WTC11 (cell line): Measurements from ENCODE around the gene PNO1. TPM values are rescaled to one million over a fixed set of nuclear protein-coding genes. Genes with fewer than 3 reads are reported as not detected.

Source experiments
- ATAC-seq: fragments of 200-7000 bp; cut with Tn5 transposase; 2 replicates; pipeline ENCODE4 v1.10.0; 2021; ENCODE audit warnings: mild to moderate bottlenecking, moderate library complexity
- CTCF ChIA-PET: fragments of 300-600 bp; sonication (Branson Sonifier 250); formaldehyde crosslinking; loops from one replicate; lab custom pipeline; 2021; ENCODE audit warnings: antibody characterized with exemption; lab: Charles Lee
- POLR2A ChIA-PET: fragments of 350-600 bp; sonication (Branson Sonifier 250); formaldehyde crosslinking; loops from one replicate; lab custom pipeline; 2021; ENCODE audit warnings: antibody characterized with exemption; lab: Charles Lee
- DNase-seq: peaks from one replicate; pipeline ENCODE4 v3.0.0; 2021; ENCODE audit warnings: low spot score
- H3K27ac Mint-ChIP-seq: 2 replicates; pipeline ENCODE4 v1.8.0; 2021; ENCODE audit warnings: mixed read lengths
- H3K27me3 Mint-ChIP-seq: 2 replicates; pipeline ENCODE4 v1.8.0; 2021; ENCODE audit warnings: low read depth, mild to moderate bottlenecking, moderate library complexity, mixed read lengths
- H3K36me3 Mint-ChIP-seq: 2 replicates; pipeline ENCODE4 v1.8.0; 2021; ENCODE audit warnings: mixed read lengths
- H3K4me1 Mint-ChIP-seq: 2 replicates; pipeline ENCODE4 v1.8.0; 2022; ENCODE audit warnings: mixed read lengths
- H3K4me3 Mint-ChIP-seq: 2 replicates; pipeline ENCODE4 v1.8.0; 2021; ENCODE audit warnings: mild to moderate bottlenecking, moderate library complexity, mixed read lengths
- H3K9me3 Mint-ChIP-seq: 2 replicates; pipeline ENCODE4 v1.8.0; 2021; ENCODE audit warnings: mixed read lengths
- ATF6 ChIP-seq: sonication (generic); formaldehyde crosslinking; IDR thresholded peaks from 2 replicates; pipeline ENCODE4 v1.8.1; 2023; ENCODE audit warnings: mild to moderate bottlenecking, missing genetic modification reagents
- E2F1 ChIP-seq: sonication (generic); formaldehyde crosslinking; IDR thresholded peaks from 2 replicates; pipeline ENCODE4 v1.8.0; 2022; ENCODE audit warnings: mild to moderate bottlenecking, missing genetic modification reagents
- E2F4 ChIP-seq: sonication (generic); formaldehyde crosslinking; IDR thresholded peaks from 2 replicates; pipeline ENCODE4 v1.8.1; 2022; ENCODE audit warnings: low read depth, mild to moderate bottlenecking, moderate library complexity, missing genetic modification reagents, borderline replicate concordance
- GABPB1 ChIP-seq: sonication (generic); formaldehyde crosslinking; IDR thresholded peaks from 2 replicates; pipeline ENCODE4 v1.8.1; 2023; ENCODE audit warnings: mild to moderate bottlenecking, missing genetic modification reagents
- KAT7 ChIP-seq: sonication (generic); formaldehyde crosslinking; IDR thresholded peaks from 2 replicates; pipeline ENCODE4 v1.8.1; 2023; ENCODE audit warnings: missing genetic modification reagents, mild to moderate bottlenecking, borderline replicate concordance
- NFATC4 ChIP-seq: fragments of 250-450 bp; sonication (Bioruptor Pico); IDR thresholded peaks from 2 replicates; pipeline ENCODE4 v1.9.0; 2021; ENCODE audit warnings: mild to moderate bottlenecking
- PRDM15 ChIP-seq: sonication (generic); formaldehyde crosslinking; IDR thresholded peaks from 2 replicates; pipeline ENCODE4 v1.8.0; 2022; ENCODE audit warnings: missing genetic modification reagents
- PREB ChIP-seq: sonication (generic); formaldehyde crosslinking; IDR thresholded peaks from 2 replicates; pipeline ENCODE4 v1.8.1; 2022; ENCODE audit warnings: mild to moderate bottlenecking, missing genetic modification reagents, moderate library complexity, borderline replicate concordance
- RORB ChIP-seq: fragments of 250-450 bp; sonication (Bioruptor Pico); IDR thresholded peaks from 2 replicates; pipeline ENCODE4 v1.9.0; 2021; ENCODE audit warnings: mild to moderate bottlenecking
- SMAD4 ChIP-seq: sonication (generic); formaldehyde crosslinking; IDR thresholded peaks from 2 replicates; pipeline ENCODE4 v1.8.0; 2022; ENCODE audit warnings: mild to moderate bottlenecking, missing genetic modification reagents
- ZBTB21 ChIP-seq: sonication (generic); formaldehyde crosslinking; IDR thresholded peaks from 2 replicates; pipeline ENCODE4 v1.8.1; 2023; ENCODE audit warnings: mild to moderate bottlenecking, missing genetic modification reagents, borderline replicate concordance
- ZBTB43 ChIP-seq: sonication (generic); formaldehyde crosslinking; IDR thresholded peaks from 2 replicates; pipeline ENCODE4 v1.8.1; 2023; ENCODE audit warnings: mild to moderate bottlenecking, missing genetic modification reagents
- ZNF121 ChIP-seq: sonication (generic); formaldehyde crosslinking; IDR thresholded peaks from 2 replicates; pipeline ENCODE4 v1.8.0; 2023; ENCODE audit warnings: missing genetic modification reagents
- ZNF138 ChIP-seq: sonication (generic); formaldehyde crosslinking; conservative IDR thresholded peaks from 2 replicates; pipeline ENCODE4 v1.8.1; 2022; ENCODE audit warnings: mild to moderate bottlenecking, moderate library complexity, missing genetic modification reagents
- ZNF232 ChIP-seq: sonication (generic); formaldehyde crosslinking; IDR thresholded peaks from 2 replicates; pipeline ENCODE4 v1.8.0; 2022; ENCODE audit warnings: mild to moderate bottlenecking, missing genetic modification reagents
- ZNF425 ChIP-seq: fragments of 250-450 bp; sonication (Bioruptor Pico); conservative IDR thresholded peaks from 2 replicates; pipeline ENCODE4 v1.9.0; 2021; ENCODE audit warnings: mild to moderate bottlenecking
- ZNF512 ChIP-seq: sonication (generic); formaldehyde crosslinking; IDR thresholded peaks from 2 replicates; pipeline ENCODE4 v1.8.1; 2022; ENCODE audit warnings: missing genetic modification reagents, borderline replicate concordance
- total RNA-seq: library from RNA; stranded (reverse); gene quantifications from 3 replicates; pipeline ENCODE4 v1.2.3, GENCODE V29; 2021

The PNO1 gene
- total RNA-seq, 1 experiment from 2014 or later, result 24.0 TPM

- TF ChIP-seq ZNF425 (CRISPR knock-in tag) (no peak), E2F4 (CRISPR knock-in tag) (no peak), NFATC4 (CRISPR knock-in tag) (no peak), ZBTB43 (no peak), ZBTB21 (no peak), PRDM15 (no peak), ZNF138 (no peak), PREB (CRISPR knock-in tag) (no peak)
Observed at GRCh38 chr2:68223419-68223818, 65.7 kb downstream of the PNO1 start (continued).

GRCh38 chr2:68225119-68225632 lies 67.5 kb downstream of the PNO1 start:
- Mint-ChIP-seq H3K27ac (peak overlapping the region; percentile 68), H3K9me3 (no peaks in the 10 kb centered on the region), H3K27me3 (no peaks in the 10 kb centered on the region), H3K4me1 (peaks cover 45% of the 10 kb centered on the region), H3K4me3 (no peak overlapping the region), H3K36me3 (no peaks in the 10 kb centered on the region)
- ChIA-PET CTCF (interaction anchor here (0.6 to 2.4 kb wide), 13 partner anchors 9 to 216 kb away, joined by 3 to 16 read pairs (median 3); no protein-coding TSS in a partner anchor), POLR2A (interaction anchor here (0.6 kb wide), 2 partner anchors 57 to 76 kb away, joined by 3 to 7 read pairs; no protein-coding TSS in a partner anchor)
- ATAC-seq (peak; percentile 97), DNase-seq (peak; percentile 26)
- TF ChIP-seq GABPB1 (CRISPR knock-in tag) (no peak), E2F4 (CRISPR knock-in tag) (no peak), E2F1 (no peak), SMAD4 (no peak), ZNF232 (CRISPR knock-in tag) (no peak), RORB (CRISPR knock-in tag) (no peak), ATF6 (CRISPR knock-in tag) (no peak), ZNF512 (no peak), ZNF121 (CRISPR knock-in tag) (no peak), ZBTB43 (no peak), KAT7 (CRISPR knock-in tag) (no peak)
